C4-2B (cell line): ENCODE measurements around the gene MRPL33.

Source experiments
- H3K27ac ChIP-seq: fragments of 450-650 bp; 2 replicates; pipeline ENCODE4 v1.5.1; 2017
- CTCF ChIP-seq: fragments of 450-650 bp; conservative IDR thresholded peaks from 2 replicates; pipeline ENCODE4 v1.5.1; 2017; ENCODE audit warnings: mild to moderate bottlenecking
- ZFX ChIP-seq: fragments of 450-650 bp; IDR thresholded peaks from 2 replicates; pipeline ENCODE4 v1.6.1; 2017

Gene MRPL33

GRCh38 chr2:27728081-27728858 lies 43.2 kb upstream of the MRPL33 start:
- no peak for TF ChIP-seq CTCF
- TF ChIP-seq ZFX: no peak

GRCh38 chr2:27729198-27729597 lies 42.3 kb upstream of the MRPL33 start:
- no peak for TF ChIP-seq CTCF
- TF ChIP-seq ZFX: no peak
- H3K27ac ChIP-seq: no peak overlapping the region

More at GRCh38 chr2:27728081-27728858, 43.2 kb upstream of the MRPL33 start:
- H3K27ac ChIP-seq: no peak overlapping the region

GRCh38 chr2:27729614-27730013 lies 41.9 kb upstream of the MRPL33 start:
- no peak overlapping the region for H3K27ac ChIP-seq

GRCh38 chr2:27730261-27730662 lies 41.3 kb upstream of the MRPL33 start:
- H3K27ac ChIP-seq: no peak overlapping the region
- no peak for TF ChIP-seq ZFX
- no peak for TF ChIP-seq CTCF

More at GRCh38 chr2:27729614-27730013, 41.9 kb upstream of the MRPL33 start:
- TF ChIP-seq ZFX (no peak), CTCF (no peak)

- no peak overlapping the region for H3K27ac ChIP-seq
- TF ChIP-seq CTCF (no peak), ZFX (no peak)
Measured at GRCh38 chr2:27730980-27731691, 40.4 kb upstream of the MRPL33 start.

GRCh38 chr2:27734305-27734704 lies 37.2 kb upstream of the MRPL33 start:
- no peak overlapping the region for H3K27ac ChIP-seq
- no peak for TF ChIP-seq CTCF
- TF ChIP-seq ZFX: no peak

- H3K27ac ChIP-seq: no peak overlapping the region
- no peak for TF ChIP-seq ZFX
- no peak for TF ChIP-seq CTCF
Measured at GRCh38 chr2:27735263-27735904, 36.1 kb upstream of the MRPL33 start.
